Activated CD8-positive, alpha-beta T cell treated with anti-CD3 and anti-CD28 coated beads, Interleukin-2, amount 10 ng/mL, durations not matched to agents 7 days and 5 days (primary cell): ENCODE results near the gene NFKB2. TPM values are rescaled to one million over a fixed set of nuclear protein-coding genes. Genes with fewer than 3 reads are reported as not detected.

Experiments used
- ATAC-seq: fragments of 150-1000 bp; cut with Tn5 transposase; one replicate; pipeline ENCODE4 v1.10.0; 2021; ENCODE audit warnings: moderate library complexity
- CTCF ChIA-PET: fragments of 350-600 bp; sonication (Branson Sonifier 250); formaldehyde crosslinking; loops from one replicate; lab custom pipeline; 2021; ENCODE audit warnings: antibody characterized with exemption; lab: Charles Lee
- POLR2A ChIA-PET: fragments of 350-600 bp; sonication (Branson Sonifier 250); formaldehyde crosslinking; loops from one replicate; lab custom pipeline; 2021; ENCODE audit warnings: antibody characterized with exemption; lab: Charles Lee
- DNase-seq: peaks from one replicate; pipeline ENCODE4 v3.0.0-alpha.2; 2020
- H3K27ac Mint-ChIP-seq: one replicate; pipeline ENCODE4 v1.8.0; 2021; ENCODE audit warnings: mild to moderate bottlenecking, mixed read lengths
- H3K27me3 Mint-ChIP-seq: one replicate; pipeline ENCODE4 v1.8.0; 2021; ENCODE audit warnings: low read depth, mixed read lengths
- H3K36me3 Mint-ChIP-seq: one replicate; pipeline ENCODE4 v1.8.0; 2021; ENCODE audit warnings: low read depth, mixed read lengths
- H3K4me1 Mint-ChIP-seq: one replicate; pipeline ENCODE4 v1.8.0; 2021; ENCODE audit warnings: low read depth, mixed read lengths
- H3K4me3 Mint-ChIP-seq: one replicate; pipeline ENCODE4 v1.8.0; 2021; ENCODE audit warnings: mild to moderate bottlenecking, mixed read lengths
- H3K9me3 Mint-ChIP-seq: one replicate; pipeline ENCODE4 v1.8.0; 2022; ENCODE audit warnings: mixed read lengths; ENCODE audit not compliant: insufficient read depth
- total RNA-seq, 2 experiments: library from RNA; stranded (reverse); gene quantifications; one replicate each; pipeline ENCODE4 v1.2.3, GENCODE V29; 2021

Gene NFKB2
- 10 to 100 TPM; 52.7 to 56.6 TPM for total RNA-seq

- peak within 1 kb of the TSS; percentile 95 for H3K27ac Mint-ChIP-seq
- peaks cover 36% of the 10 kb centered on the region for H3K36me3 Mint-ChIP-seq
- ChIA-PET POLR2A (interaction anchor here (0.6 to 8.0 kb wide), 28 partner anchors 8 to 277 kb away, joined by 3 to 68 read pairs (median 6); partner anchors contain the start of genes CUEDC2, FBXL15, GBF1 and NOLC1), CTCF (interaction anchor here (0.7 to 10.7 kb wide), 20 partner anchors 8 to 244 kb away, joined by 3 to 156 read pairs (median 3); partner anchors contain the start of genes ACTR1A, C10orf95, ELOVL3 and FBXL15)
- H3K4me1 Mint-ChIP-seq = peaks cover 47% of the 10 kb centered on the region
- no peaks in the 10 kb centered on the region for H3K27me3 Mint-ChIP-seq
- H3K9me3 Mint-ChIP-seq = no peaks in the 10 kb centered on the region
- peak within 1 kb of the TSS; percentile 85 for H3K4me3 Mint-ChIP-seq
- ATAC-seq (peak; percentile 25), DNase-seq (peak; percentile 89)
Observed at GRCh38 chr10:102395400-102396316, at the start of gene NFKB2. Gene NFKB2 (plus strand): TSS chr10:102395705. CDS start chr10:102395960, 255 bp downstream.

- Mint-ChIP-seq H3K9me3 (no peaks in the 10 kb centered on the region), H3K27ac (no peak overlapping the region), H3K27me3 (no peaks in the 10 kb centered on the region), H3K36me3 (peaks cover 26% of the 10 kb centered on the region), H3K4me1 (peaks cover 4% of the 10 kb centered on the region), H3K4me3 (no peak overlapping the region)
- ATAC-seq = no peak
- DNase-seq = peak; percentile 28
- CTCF ChIA-PET = interaction anchor here (1.0 to 17.7 kb wide), 11 partner anchors 8 to 506 kb away, joined by 3 to 742 read pairs (median 4); partner anchors contain the start of genes ELOVL3 and GBF1
- POLR2A ChIA-PET = no interaction called here
Observed at GRCh38 chr10:102347236-102347828, 48.2 kb upstream of the NFKB2 start.

DNA sequence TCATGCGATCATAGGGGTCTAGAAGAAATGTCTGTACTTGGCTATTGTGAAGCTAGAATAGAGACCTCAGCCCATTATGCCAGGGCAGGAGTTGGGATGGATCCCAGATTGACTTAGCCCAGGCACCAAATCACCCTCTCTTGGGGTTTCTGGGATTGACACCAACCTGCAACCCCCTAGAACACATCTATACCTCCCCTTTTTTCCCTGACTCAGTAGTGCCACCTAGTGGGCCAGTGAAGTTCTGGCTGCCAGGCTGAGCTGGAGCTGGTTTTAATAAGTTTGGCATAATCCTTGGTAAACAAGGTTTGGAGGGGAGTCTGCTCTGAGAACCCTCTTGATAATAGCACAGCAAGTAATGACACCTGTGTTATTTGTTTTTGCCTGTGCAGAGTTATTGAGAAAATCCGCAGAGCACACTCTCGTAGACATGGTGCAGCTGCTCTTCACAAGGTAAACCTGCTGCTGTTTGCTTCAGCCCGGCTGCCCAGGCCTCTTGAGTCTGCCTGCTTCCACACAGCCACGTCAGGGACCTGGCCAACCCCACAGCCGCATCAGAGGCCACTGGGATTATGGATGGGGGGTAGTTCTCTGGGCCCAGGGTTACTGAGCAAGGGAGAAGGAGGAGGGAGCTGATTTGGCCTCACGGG, 43.3 kb upstream of the NFKB2 start:
- ATAC-seq (peak; percentile 78), DNase-seq (peak; percentile 81)
- Mint-ChIP-seq H3K27ac (no peak overlapping the region), H3K4me3 (no peak overlapping the region), H3K9me3 (no peaks in the 10 kb centered on the region), H3K4me1 (no peaks in the 10 kb centered on the region), H3K27me3 (no peaks in the 10 kb centered on the region), H3K36me3 (peaks cover 29% of the 10 kb centered on the region)
- CTCF ChIA-PET = interaction anchor here (0.6 to 17.7 kb wide), 57 partner anchors 9 to 232 kb away, joined by 3 to 742 read pairs (median 5); partner anchors contain the start of genes ELOVL3, FBXL15, GBF1 and NOLC1
- POLR2A ChIA-PET = interaction anchor here (0.6 to 1.0 kb wide), 2 partner anchors 120 to 167 kb away, joined by 3 to 5 read pairs; no protein-coding TSS in a partner anchor

GRCh38 chr10:102354451-102354850, 41.1 kb upstream of the NFKB2 start:
- ATAC-seq = no peak
- POLR2A ChIA-PET = no interaction called here

GRCh38 chr10:102358712-102359382, 36.7 kb upstream of the NFKB2 start:
- CTCF ChIA-PET = interaction anchor here (1.8 to 17.7 kb wide), 3 partner anchors 10 to 189 kb away, joined by 5 to 742 read pairs (median 16); partner anchors contain the start of gene ELOVL3
- Mint-ChIP-seq H3K36me3 (peaks cover 63% of the 10 kb centered on the region), H3K4me1 (peaks cover 13% of the 10 kb centered on the region), H3K4me3 (no peak overlapping the region), H3K27ac (no peak overlapping the region), H3K27me3 (no peaks in the 10 kb centered on the region), H3K9me3 (no peaks in the 10 kb centered on the region)
- POLR2A ChIA-PET = interaction anchor here (1.3 kb wide), 1 partner anchor 35 kb away, joined by 5 read pairs; no protein-coding TSS in a partner anchor
- ATAC-seq (peak; percentile 27), DNase-seq (no peak)

More at GRCh38 chr10:102354451-102354850, 41.1 kb upstream of the NFKB2 start:
- H3K4me1 Mint-ChIP-seq = peaks cover 13% of the 10 kb centered on the region
- H3K4me3 Mint-ChIP-seq = no peak overlapping the region
- DNase-seq = no peak
- H3K27ac Mint-ChIP-seq = no peak overlapping the region
- CTCF ChIA-PET = interaction anchor here (1.6 to 17.7 kb wide), 5 partner anchors 27 to 186 kb away, joined by 4 to 742 read pairs (median 6); partner anchors contain the start of gene ELOVL3
- H3K27me3 Mint-ChIP-seq = no peaks in the 10 kb centered on the region
- H3K36me3 Mint-ChIP-seq = peaks cover 39% of the 10 kb centered on the region
- no peaks in the 10 kb centered on the region for H3K9me3 Mint-ChIP-seq

DNA sequence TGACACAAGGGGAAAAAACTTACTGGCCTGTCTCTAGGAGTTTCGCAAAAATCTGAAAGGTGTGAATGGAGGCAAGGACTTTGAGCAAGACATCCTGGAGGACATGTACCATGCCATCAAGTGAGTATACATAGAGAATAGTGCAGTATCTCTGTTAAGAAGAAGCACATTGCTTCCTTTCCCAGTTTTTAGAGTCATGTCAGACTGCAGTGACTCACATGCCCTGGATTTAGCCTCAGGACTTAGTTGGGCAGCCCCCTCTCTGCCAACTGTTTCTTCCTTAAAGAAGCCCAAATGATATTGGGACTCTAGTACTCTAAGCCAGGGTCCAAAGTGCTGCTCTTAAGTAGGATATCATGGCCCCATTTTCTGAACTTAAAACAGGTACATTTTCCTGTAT, 28.1 kb upstream of the NFKB2 start:
- H3K27me3 Mint-ChIP-seq = no peaks in the 10 kb centered on the region
- no peak overlapping the region for H3K4me3 Mint-ChIP-seq
- DNase-seq = no peak
- POLR2A ChIA-PET = no interaction called here
- peaks cover 82% of the 10 kb centered on the region for H3K36me3 Mint-ChIP-seq
- CTCF ChIA-PET = interaction anchor here (1.3 kb wide), 1 partner anchor 15 kb away, joined by 4 read pairs; no protein-coding TSS in a partner anchor
- H3K4me1 Mint-ChIP-seq = no peaks in the 10 kb centered on the region
- no peaks in the 10 kb centered on the region for H3K9me3 Mint-ChIP-seq
- no peak for ATAC-seq
- no peak overlapping the region for H3K27ac Mint-ChIP-seq

- no peaks in the 10 kb centered on the region for H3K9me3 Mint-ChIP-seq
Observed at GRCh38 chr10:102368077-102368476, 27.4 kb upstream of the NFKB2 start.

DNA sequence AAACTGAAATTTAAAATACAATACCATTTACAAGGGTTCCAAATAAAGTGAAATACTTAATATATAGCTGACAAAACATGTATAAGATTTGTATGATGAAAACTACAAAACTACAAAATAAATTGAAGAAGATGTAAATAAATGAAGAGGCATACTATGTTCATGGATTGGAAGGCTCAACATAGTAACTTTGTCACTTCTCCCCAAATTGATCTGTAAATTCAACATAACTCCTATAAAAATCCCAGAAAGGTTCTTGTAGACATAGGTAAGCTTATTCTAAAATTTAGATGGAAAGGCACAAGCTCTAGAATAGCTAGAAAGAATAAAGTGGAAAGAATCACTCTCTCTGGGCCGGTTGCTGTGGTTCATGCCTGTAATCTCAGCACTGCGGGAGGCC, 24.2 kb upstream of the NFKB2 start:
- DNase-seq (no peak), ATAC-seq (no peak)
- Mint-ChIP-seq H3K27ac (no peak overlapping the region), H3K36me3 (peaks cover 79% of the 10 kb centered on the region), H3K27me3 (no peaks in the 10 kb centered on the region), H3K4me3 (no peak overlapping the region), H3K9me3 (no peaks in the 10 kb centered on the region), H3K4me1 (no peaks in the 10 kb centered on the region)
- POLR2A ChIA-PET = interaction anchor here (2.1 kb wide), 1 partner anchor 24 kb away, joined by 5 read pairs; the partner anchor contains the start of gene NFKB2
- CTCF ChIA-PET = interaction anchor here (1.7 to 5.2 kb wide), 2 partner anchors 23 to 141 kb away, joined by 4 to 27 read pairs; no protein-coding TSS in a partner anchor

More at GRCh38 chr10:102368077-102368476, 27.4 kb upstream of the NFKB2 start:
- Mint-ChIP-seq H3K4me3 (no peak overlapping the region), H3K4me1 (no peaks in the 10 kb centered on the region), H3K27me3 (no peaks in the 10 kb centered on the region), H3K27ac (no peak overlapping the region), H3K36me3 (peaks cover 82% of the 10 kb centered on the region)
- DNase-seq = no peak
- no peak for ATAC-seq
- CTCF ChIA-PET = interaction anchor here (1.0 to 1.8 kb wide), 3 partner anchors 16 to 18 kb away, joined by 3 to 7 read pairs (median 4); no protein-coding TSS in a partner anchor
- POLR2A ChIA-PET = interaction anchor here (1.9 kb wide), 1 partner anchor 122 kb away, joined by 4 read pairs; the partner anchor contains the start of gene GBF1

DNA sequence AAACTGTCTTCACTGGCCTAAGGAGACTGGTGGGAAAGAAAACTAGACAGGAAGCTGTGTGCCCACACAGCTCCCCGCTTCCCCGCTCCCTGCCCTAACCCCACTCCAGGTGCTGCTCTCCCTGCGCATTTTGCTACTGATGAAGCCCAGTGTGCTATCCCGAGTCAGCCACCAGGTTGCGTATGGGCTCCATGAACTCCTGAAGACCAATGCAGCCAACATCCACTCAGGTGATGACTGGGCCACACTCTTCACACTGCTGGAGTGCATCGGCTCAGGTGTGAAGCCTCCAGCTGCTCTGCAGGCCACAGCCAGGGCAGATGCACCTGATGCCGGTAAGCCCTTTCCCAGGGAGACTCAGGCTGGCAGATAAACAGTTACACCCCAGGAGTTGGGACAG, 20.3 kb upstream of the NFKB2 start:
- ATAC-seq (peak; percentile 57), DNase-seq (no peak)
- POLR2A ChIA-PET = interaction anchor here (1.3 kb wide), 1 partner anchor 19 kb away, joined by 3 read pairs; no protein-coding TSS in a partner anchor
- Mint-ChIP-seq H3K4me3 (no peak overlapping the region), H3K27ac (no peak overlapping the region), H3K9me3 (no peaks in the 10 kb centered on the region), H3K36me3 (peaks cover 63% of the 10 kb centered on the region), H3K4me1 (no peaks in the 10 kb centered on the region), H3K27me3 (no peaks in the 10 kb centered on the region)
- CTCF ChIA-PET = interaction anchor here (0.7 to 5.2 kb wide), 5 partner anchors 10 to 205 kb away, joined by 3 to 27 read pairs (median 3); no protein-coding TSS in a partner anchor

DNA sequence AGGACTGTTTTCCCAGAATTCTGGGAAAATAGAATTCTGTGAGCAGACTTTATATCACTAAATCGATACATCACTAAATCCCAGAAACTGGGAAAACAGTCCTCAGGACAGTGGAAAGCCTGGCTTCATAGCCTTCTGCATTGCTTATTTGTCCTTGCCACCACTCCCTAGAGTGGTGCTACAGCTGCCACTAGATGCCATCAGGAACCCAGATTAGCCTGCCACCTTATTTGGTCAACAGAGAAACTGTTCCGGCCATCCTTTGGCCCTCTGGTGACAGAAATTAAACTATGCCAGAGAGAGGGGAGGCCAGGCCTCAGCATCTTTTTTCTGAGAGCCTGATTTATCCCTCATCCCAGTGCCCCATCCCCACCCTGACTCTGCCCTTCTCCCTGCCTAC, 19.6 kb upstream of the NFKB2 start:
- ATAC-seq = no peak

More for the DNA sequence above, 19.6 kb upstream of the NFKB2 start:
- Mint-ChIP-seq H3K27me3 (no peaks in the 10 kb centered on the region), H3K4me1 (no peaks in the 10 kb centered on the region), H3K27ac (no peak overlapping the region), H3K9me3 (no peaks in the 10 kb centered on the region), H3K4me3 (no peak overlapping the region), H3K36me3 (peaks cover 61% of the 10 kb centered on the region)
- ChIA-PET CTCF (interaction anchor here (1.4 to 5.2 kb wide), 3 partner anchors 19 to 206 kb away, joined by 3 to 27 read pairs (median 5); no protein-coding TSS in a partner anchor), POLR2A (interaction anchor here (0.8 to 1.3 kb wide), 2 partner anchors 12 to 18 kb away, joined by 3 to 4 read pairs; no protein-coding TSS in a partner anchor)
- DNase-seq = no peak
